GM18868 (cell line): ENCODE results near the gene RPL19.
A peak's percentile ranks its signal among the peaks of the same experiment; 100 is the strongest.

Experiments
- ATAC-seq: cut with Tn5 transposase; IDR thresholded peaks from one replicate; pipeline ENCODE4 v1.9.1; 2021; ENCODE audit warnings: mild to moderate bottlenecking, moderate library complexity; ENCODE audit not compliant: unreplicated experiment

The RPL19 gene

GRCh38 chr17:39196808-39197291, 3.2 kb upstream of the RPL19 start:
- ATAC-seq, result no peak

- ATAC-seq, result no peak
Observed at GRCh38 chr17:39197380-39198185, 2.5 kb upstream of the RPL19 start, which contains the start of gene CACNB1. Gene CACNB1, minus strand, starts transcription at chr17:39197669. Its CDS starts 174 bp downstream, at chr17:39197495.

- ATAC-seq, result no peak
Observed at GRCh38 chr17:39198186-39198566, 1.9 kb upstream of the RPL19 start.

GRCh38 chr17:39199820-39200069, 338 bp upstream of the RPL19 start:
- ATAC-seq, result peak; percentile 56

GRCh38 chr17:39200957-39201510, 951 bp downstream of the RPL19 start:
- ATAC-seq, result no peak

- ATAC-seq, result no peak
Observed at GRCh38 chr17:39204245-39204644, 4.2 kb downstream of the RPL19 start.

GRCh38 chr17:39205112-39205526, 5.0 kb downstream of the RPL19 start:
- ATAC-seq, result no peak

- ATAC-seq, result no peak
Observed at GRCh38 chr17:39208136-39208535, 8.1 kb downstream of the RPL19 start.

GRCh38 chr17:39208893-39209292, 8.8 kb downstream of the RPL19 start:
- ATAC-seq, result peak; percentile 57

- ATAC-seq, result no peak
Observed at GRCh38 chr17:39209317-39210092, 9.4 kb downstream of the RPL19 start.

GRCh38 chr17:39210093-39210434, 10.0 kb downstream of the RPL19 start:
- no peak for ATAC-seq

GRCh38 chr17:39212195-39212810, 12.2 kb downstream of the RPL19 start:
- ATAC-seq, result no peak

GRCh38 chr17:39212841-39213480, 12.9 kb downstream of the RPL19 start:
- ATAC-seq, result no peak

GRCh38 chr17:39213852-39214251, 13.8 kb downstream of the RPL19 start:
- no peak for ATAC-seq

GRCh38 chr17:39217734-39218369, 17.8 kb downstream of the RPL19 start:
- no peak for ATAC-seq

GRCh38 chr17:39218906-39219305, 18.8 kb downstream of the RPL19 start:
- ATAC-seq, result no peak

GRCh38 chr17:39219647-39220154, 19.6 kb downstream of the RPL19 start:
- ATAC-seq, result no peak

- no peak for ATAC-seq
Observed at GRCh38 chr17:39221572-39221971, 21.5 kb downstream of the RPL19 start.

GRCh38 chr17:39222151-39222550, 22.1 kb downstream of the RPL19 start:
- ATAC-seq, result no peak
